HCT116 (cell line): ENCODE results near the gene CRADD. TPM values are rescaled to one million over a fixed set of nuclear protein-coding genes. Genes with fewer than 3 reads are reported as not detected.
"Not testable (repeated sequence)": the region's sequence is repeated elsewhere in the genome, so short reads cannot be mapped to it uniquely, and the experiment has no call there.

Source experiments
- ATAC-seq: fragments of 200-7000 bp; cut with Tn5 transposase; 2 replicates; pipeline ENCODE4 v1.9.1; 2020; ENCODE audit warnings: mild to moderate bottlenecking, moderate library complexity
- BruUV-seq: library from RNA; stranded (reverse); fragments of 400-500 nt; replicated peaks from 2 replicates; lab custom pipeline; 2021; lab: Mats Ljungman, UMichigan
- CTCF ChIA-PET: fragments of 300-600 bp; sonication (Branson Sonifier 250); formaldehyde crosslinking; loops from one replicate; lab custom pipeline; 2021; ENCODE audit warnings: antibody characterized with exemption; lab: Charles Lee
- POLR2A ChIA-PET: fragments of 300-600, 350-600 bp; sonication (Branson Sonifier 250); formaldehyde crosslinking; loops from one replicate; lab custom pipeline; 2021; ENCODE audit warnings: antibody characterized with exemption; lab: Charles Lee
- RAD21 ChIA-PET, 2 experiments: fragments of 300-600 bp; sonication (Branson Sonifier 250); formaldehyde crosslinking; loops; one replicate each; lab custom pipeline; 2023; ENCODE audit warnings: low total read pairs in 2 of 2; ENCODE audit not compliant: uncharacterized antibody in 2 of 2, unreplicated experiment in 2 of 2, low non-redundant PET in 1 of 2; lab: Charles Lee
- DNase-seq: peaks from one replicate; pipeline ENCODE4 v3.0.0-alpha.2; 2010; ENCODE audit warnings: low read depth, low spot score
- H2AFZ ChIP-seq: fragments of 200-600 bp; shearing (Covaris generic), sonication (generic); 2 replicates; pipeline ENCODE4 v1.6.1; 2017; ENCODE audit warnings: low read depth, mixed run types, mixed read lengths, antibody characterized with exemption, low read length; ENCODE audit not compliant: poor library complexity, severe bottlenecking
- H3K27ac ChIP-seq: 2 replicates; pipeline ENCODE4 v1.5.1; 2012; ENCODE audit warnings: low read depth, low read length
- H3K27me3 ChIP-seq: fragments of 200-600 bp; sonication (generic); 2 replicates; pipeline ENCODE4 v1.6.1; 2016; ENCODE audit warnings: mixed run types, low read length, mixed read lengths; ENCODE audit not compliant: insufficient read depth
- H3K36me3 ChIP-seq, 2 experiments: fragments of 200-500 bp in 1 of 2; fragments of 200-600 bp in 1 of 2; sonication (Bioruptor generic) in 1 of 2; sonication (generic) in 1 of 2; 2 replicates each; pipeline versions ENCODE4 v1.5.1 to v1.6.1; 2014 to 2016; ENCODE audit warnings: low read length in 2 of 2, inconsistent platforms in 1 of 2, mixed read lengths in 1 of 2, mixed run types in 1 of 2; ENCODE audit not compliant: insufficient read depth in 2 of 2, control insufficient read depth in 1 of 2
- H3K4me1 ChIP-seq, 2 experiments: fragments of 200-600 bp in 1 of 2; sonication (generic) in 1 of 2; 2 replicates each; pipeline versions ENCODE4 v1.5.1 to v1.6.1; 2012 to 2017; ENCODE audit warnings: low read length in 2 of 2, inconsistent platforms in 1 of 2, mild to moderate bottlenecking in 1 of 2, mixed read lengths in 1 of 2, mixed run types in 1 of 2, moderate library complexity in 1 of 2; ENCODE audit not compliant: insufficient read depth in 2 of 2, control insufficient read depth in 1 of 2
- H3K4me2 ChIP-seq: fragments of 200-600 bp; sonication (generic); 2 replicates; pipeline ENCODE4 v1.6.1; 2017; ENCODE audit warnings: mixed run types, low read length, mixed read lengths
- H3K4me3 ChIP-seq, 2 experiments: fragments of 200-600 bp in 1 of 2; sonication (generic) in 1 of 2; replicated peaks in 1 of 2; 2 replicates each; pipeline ENCODE4 v1.5.1; 2011 to 2016; ENCODE audit warnings: low read length in 2 of 2, control low read depth in 1 of 2, low read depth in 1 of 2, mild to moderate bottlenecking in 1 of 2, mixed read lengths in 1 of 2, mixed run types in 1 of 2
- H3K79me2 ChIP-seq: fragments of 200-600 bp; sonication (generic); 2 replicates; pipeline ENCODE4 v1.6.1; 2017; ENCODE audit warnings: mild to moderate bottlenecking, mixed run types, low read length, moderate library complexity, mixed read lengths; ENCODE audit not compliant: insufficient read depth
- H3K9ac ChIP-seq: fragments of 200-600 bp; sonication (generic); 2 replicates; pipeline ENCODE4 v1.6.1; 2016; ENCODE audit warnings: low read length, mixed read lengths
- H3K9me2 ChIP-seq: fragments of 200-600 bp; sonication (generic), shearing (Covaris generic); 2 replicates; pipeline ENCODE4 v1.6.1; 2017; ENCODE audit warnings: mixed run types, mild to moderate bottlenecking, moderate library complexity; ENCODE audit not compliant: insufficient read depth
- H3K9me3 ChIP-seq, 2 experiments: fragments of 200-500 bp in 1 of 2; fragments of 200-600 bp in 1 of 2; sonication (Bioruptor generic) in 1 of 2; sonication (generic) in 1 of 2; 2 replicates each; pipeline ENCODE4 v1.6.1; 2014 to 2017; ENCODE audit warnings: low read length in 2 of 2, mixed read lengths in 2 of 2, inconsistent platforms in 1 of 2, low read depth in 1 of 2, mild to moderate bottlenecking in 1 of 2, mixed run types in 1 of 2, moderate library complexity in 1 of 2; ENCODE audit not compliant: control insufficient read depth in 1 of 2, insufficient read depth in 1 of 2
- H4K20me1 ChIP-seq: fragments of 200-600 bp; sonication (generic), shearing (Covaris generic); 2 replicates; pipeline ENCODE4 v1.6.1; 2017; ENCODE audit warnings: mixed run types, mild to moderate bottlenecking, moderate library complexity; ENCODE audit not compliant: insufficient read depth
- CBX3 ChIP-seq: IDR thresholded peaks from 2 replicates; pipeline ENCODE4 v1.6.1; 2012; ENCODE audit warnings: low read depth
- CEBPB ChIP-seq: IDR thresholded peaks from 2 replicates; pipeline ENCODE4 v1.6.1; 2012; ENCODE audit warnings: low read depth
- EGR1 ChIP-seq: IDR thresholded peaks from 2 replicates; pipeline ENCODE4 v1.6.1; 2012; ENCODE audit warnings: low read depth
- ELF1 ChIP-seq: IDR thresholded peaks from 2 replicates; pipeline ENCODE4 v1.6.1; 2012; ENCODE audit warnings: low read depth, borderline replicate concordance
- EZH2 ChIP-seq: fragments of 200-600 bp; sonication (generic); IDR thresholded peaks from 2 replicates; pipeline ENCODE4 v1.6.1; 2017; ENCODE audit warnings: antibody characterized with exemption, mixed run types
- FOSL1 ChIP-seq: IDR thresholded peaks from 2 replicates; pipeline ENCODE4 v1.6.1; 2012; ENCODE audit warnings: low read depth
- JUND ChIP-seq: IDR thresholded peaks from 2 replicates; pipeline ENCODE4 v1.6.1; 2012
- POLR2A ChIP-seq: IDR thresholded peaks from 2 replicates; pipeline ENCODE4 v1.7.0; 2011; ENCODE audit warnings: borderline replicate concordance; ENCODE audit not compliant: insufficient read depth, insufficient read length; ENCODE audit errors: extremely low read depth
- RAD21 ChIP-seq: IDR thresholded peaks from 2 replicates; pipeline ENCODE4 v1.6.1; 2012; ENCODE audit warnings: low read depth, mild to moderate bottlenecking
- SIN3A ChIP-seq: IDR thresholded peaks from 2 replicates; pipeline ENCODE4 v1.6.1; 2012; ENCODE audit warnings: low read depth
- SP1 ChIP-seq: IDR thresholded peaks from 2 replicates; pipeline ENCODE4 v1.6.1; 2012; ENCODE audit warnings: low read depth
- SRF ChIP-seq: IDR thresholded peaks from 2 replicates; pipeline ENCODE4 v1.6.1; 2012; ENCODE audit warnings: low read depth
- TCF7L2 ChIP-seq: IDR thresholded peaks from 2 replicates; pipeline ENCODE4 v1.7.0; 2011; ENCODE audit warnings: borderline replicate concordance, inconsistent platforms; ENCODE audit not compliant: insufficient read depth, insufficient read length; ENCODE audit errors: extremely low read depth
- YY1 ChIP-seq: IDR thresholded peaks from 2 replicates; pipeline ENCODE4 v1.6.1; 2011; ENCODE audit warnings: low read length, low read depth, moderate library complexity, mild to moderate bottlenecking; ENCODE audit not compliant: insufficient replicate concordance; ENCODE audit errors: extremely low read depth
- ZBTB33 ChIP-seq: IDR thresholded peaks from 2 replicates; pipeline ENCODE4 v1.6.1; 2011; ENCODE audit warnings: mild to moderate bottlenecking, low read length, moderate library complexity; ENCODE audit not compliant: insufficient replicate concordance; ENCODE audit errors: extremely low read depth
- ZFX ChIP-seq: fragments of 450-650 bp; IDR thresholded peaks from 2 replicates; pipeline ENCODE4 v1.6.1; 2017
- ZNF274 ChIP-seq: fragments of 200-500 bp; sonication (Bioruptor generic); IDR thresholded peaks from 2 replicates; pipeline ENCODE4 v1.6.1; 2014; ENCODE audit warnings: mild to moderate bottlenecking, low read depth, low read length, inconsistent platforms
- intact Hi-C: fragments of 100-400 bp; cut with micrococcal nuclease; formaldehyde crosslinking; loops from 2 replicates; pipeline ENCODE4 v1.10.0; 2022
- total RNA-seq: library from RNA; stranded (reverse); gene quantifications from one replicate; pipeline ENCODE4 v1.2.1, GENCODE V29; 2021; ENCODE audit not compliant: unreplicated experiment
- TF ChIP-seq, protein P1 (sequence below): IDR thresholded peaks from 2 replicates; pipeline ENCODE4 v1.6.1; 2012; ENCODE audit warnings: low read depth
- TF ChIP-seq, protein P2 (sequence below): IDR thresholded peaks from 2 replicates; pipeline ENCODE4 v1.6.1; 2012

The CRADD gene
- total RNA-seq, 1 experiment from 2014 or later: 12.2 TPM

DNA sequence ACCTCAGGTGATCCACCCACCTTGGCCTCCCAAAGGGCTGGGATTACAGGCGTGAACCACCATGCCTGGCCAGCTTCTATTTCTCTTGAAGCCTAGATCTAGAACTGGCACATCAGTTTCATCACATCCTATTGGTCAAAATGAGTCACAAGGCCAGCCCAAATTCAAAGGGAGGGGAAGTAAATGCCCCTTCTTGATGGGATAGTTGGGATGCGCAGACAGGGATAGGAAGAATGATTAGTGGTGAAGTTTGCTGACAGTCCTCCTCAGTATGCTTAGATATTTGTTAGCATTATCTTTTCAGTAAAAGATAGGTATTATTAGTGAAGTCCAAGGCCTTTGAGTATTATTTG is 33.4 kb downstream of the CRADD start:
- RAD21 ChIA-PET: no interaction called here
- H3K79me2 ChIP-seq: no peaks in the 10 kb centered on the region
- H3K27ac ChIP-seq: no peak overlapping the region
- no peaks in the 10 kb centered on the region for H3K36me3 ChIP-seq
- no TSS peak for BruUV-seq
- no peaks in the 10 kb centered on the region for H3K9me2 ChIP-seq
- no peaks in the 10 kb centered on the region for H4K20me1 ChIP-seq
- intact Hi-C loops: no loop called here
- H3K9me3 ChIP-seq: no peaks in the 10 kb centered on the region
- TF ChIP-seq SIN3A: no peak
- no peak for TF ChIP-seq SRF
- TF ChIP-seq SP1: no peak
- TF ChIP-seq RAD21: no peak
- TF ChIP-seq, protein P1, sequence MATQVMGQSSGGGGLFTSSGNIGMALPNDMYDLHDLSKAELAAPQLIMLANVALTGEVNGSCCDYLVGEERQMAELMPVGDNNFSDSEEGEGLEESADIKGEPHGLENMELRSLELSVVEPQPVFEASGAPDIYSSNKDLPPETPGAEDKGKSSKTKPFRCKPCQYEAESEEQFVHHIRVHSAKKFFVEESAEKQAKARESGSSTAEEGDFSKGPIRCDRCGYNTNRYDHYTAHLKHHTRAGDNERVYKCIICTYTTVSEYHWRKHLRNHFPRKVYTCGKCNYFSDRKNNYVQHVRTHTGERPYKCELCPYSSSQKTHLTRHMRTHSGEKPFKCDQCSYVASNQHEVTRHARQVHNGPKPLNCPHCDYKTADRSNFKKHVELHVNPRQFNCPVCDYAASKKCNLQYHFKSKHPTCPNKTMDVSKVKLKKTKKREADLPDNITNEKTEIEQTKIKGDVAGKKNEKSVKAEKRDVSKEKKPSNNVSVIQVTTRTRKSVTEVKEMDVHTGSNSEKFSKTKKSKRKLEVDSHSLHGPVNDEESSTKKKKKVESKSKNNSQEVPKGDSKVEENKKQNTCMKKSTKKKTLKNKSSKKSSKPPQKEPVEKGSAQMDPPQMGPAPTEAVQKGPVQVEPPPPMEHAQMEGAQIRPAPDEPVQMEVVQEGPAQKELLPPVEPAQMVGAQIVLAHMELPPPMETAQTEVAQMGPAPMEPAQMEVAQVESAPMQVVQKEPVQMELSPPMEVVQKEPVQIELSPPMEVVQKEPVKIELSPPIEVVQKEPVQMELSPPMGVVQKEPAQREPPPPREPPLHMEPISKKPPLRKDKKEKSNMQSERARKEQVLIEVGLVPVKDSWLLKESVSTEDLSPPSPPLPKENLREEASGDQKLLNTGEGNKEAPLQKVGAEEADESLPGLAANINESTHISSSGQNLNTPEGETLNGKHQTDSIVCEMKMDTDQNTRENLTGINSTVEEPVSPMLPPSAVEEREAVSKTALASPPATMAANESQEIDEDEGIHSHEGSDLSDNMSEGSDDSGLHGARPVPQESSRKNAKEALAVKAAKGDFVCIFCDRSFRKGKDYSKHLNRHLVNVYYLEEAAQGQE: no peak
- no peak for TF ChIP-seq EGR1
- TF ChIP-seq ZNF274: no peak
- no peak for TF ChIP-seq TCF7L2
- TF ChIP-seq CBX3: no peak
- no peak for TF ChIP-seq JUND
- TF ChIP-seq FOSL1: no peak
- no peak for TF ChIP-seq POLR2A
- no peak for TF ChIP-seq ELF1
- no peak for TF ChIP-seq ZFX
- no peak for TF ChIP-seq EZH2
- no peak for TF ChIP-seq CEBPB
- no peak for TF ChIP-seq ZBTB33
- TF ChIP-seq, protein P2, sequence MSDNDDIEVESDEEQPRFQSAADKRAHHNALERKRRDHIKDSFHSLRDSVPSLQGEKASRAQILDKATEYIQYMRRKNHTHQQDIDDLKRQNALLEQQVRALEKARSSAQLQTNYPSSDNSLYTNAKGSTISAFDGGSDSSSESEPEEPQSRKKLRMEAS: no peak
- no peak for TF ChIP-seq YY1
- TF ChIP-seq, all 23 proteins: peak for 0
- Histone ChIP-seq H3K9ac (no peak overlapping the region), H3K4me3 (no peak overlapping the region), H3K27me3 (no peaks in the 10 kb centered on the region), H3K4me1 (peaks cover 9 to 31% of the 10 kb centered on the region in 2 experiments), H3K4me2 (no peak overlapping the region), H2AFZ (no peak overlapping the region)
- POLR2A ChIA-PET: no interaction called here
- DNase-seq: no peak
- ATAC-seq: no peak
- CTCF ChIA-PET: no interaction called here

- ATAC-seq, H3K27ac ChIP-seq, intact Hi-C loops, H3K27me3 ChIP-seq, H3K9me2 ChIP-seq, CTCF ChIA-PET, RAD21 ChIA-PET, H3K4me2 ChIP-seq, DNase-seq, H3K36me3 ChIP-seq, H4K20me1 ChIP-seq, POLR2A ChIA-PET, BruUV-seq, H2AFZ ChIP-seq, H3K79me2 ChIP-seq, H3K9me3 ChIP-seq, H3K9ac ChIP-seq, H3K4me3 ChIP-seq: not testable (repeated sequence)
- H3K4me1 ChIP-seq: peaks cover 9 to 23% of the 10 kb centered on the region in 2 experiments
Observed at GRCh38 chr12:93711502-93711901, 34.3 kb downstream of the CRADD start.
